ENCODE data around the gene HS1BP3. TPM values are rescaled to one million over a fixed set of nuclear protein-coding genes. Genes with fewer than 3 reads are reported as not detected.

Gene HS1BP3
- total RNA-seq, 1 donor from 2014 or later: 12.3 TPM

DNA sequence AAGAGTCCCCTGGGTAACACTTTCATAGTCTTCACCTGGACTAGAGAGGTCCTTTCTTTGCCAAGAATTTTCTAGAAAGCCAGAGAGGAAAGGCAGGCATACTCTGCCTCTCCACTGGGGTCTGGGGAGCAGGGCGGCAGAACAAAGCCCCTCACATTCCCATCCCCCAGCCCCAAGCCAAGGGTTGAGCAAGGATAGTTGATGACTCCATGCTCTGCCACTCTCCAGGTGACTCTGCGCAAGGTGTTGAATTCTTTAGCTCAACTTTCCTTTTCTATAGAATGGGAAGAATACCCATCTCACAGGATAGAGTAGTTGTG, 13.1 kb upstream of the HS1BP3 start:
- intact Hi-C loops (cut with micrococcal nuclease): loop anchor here (5.0 kb wide), 3 partner anchors 118 to 653 kb away; no protein-coding TSS in a partner anchor

DNA sequence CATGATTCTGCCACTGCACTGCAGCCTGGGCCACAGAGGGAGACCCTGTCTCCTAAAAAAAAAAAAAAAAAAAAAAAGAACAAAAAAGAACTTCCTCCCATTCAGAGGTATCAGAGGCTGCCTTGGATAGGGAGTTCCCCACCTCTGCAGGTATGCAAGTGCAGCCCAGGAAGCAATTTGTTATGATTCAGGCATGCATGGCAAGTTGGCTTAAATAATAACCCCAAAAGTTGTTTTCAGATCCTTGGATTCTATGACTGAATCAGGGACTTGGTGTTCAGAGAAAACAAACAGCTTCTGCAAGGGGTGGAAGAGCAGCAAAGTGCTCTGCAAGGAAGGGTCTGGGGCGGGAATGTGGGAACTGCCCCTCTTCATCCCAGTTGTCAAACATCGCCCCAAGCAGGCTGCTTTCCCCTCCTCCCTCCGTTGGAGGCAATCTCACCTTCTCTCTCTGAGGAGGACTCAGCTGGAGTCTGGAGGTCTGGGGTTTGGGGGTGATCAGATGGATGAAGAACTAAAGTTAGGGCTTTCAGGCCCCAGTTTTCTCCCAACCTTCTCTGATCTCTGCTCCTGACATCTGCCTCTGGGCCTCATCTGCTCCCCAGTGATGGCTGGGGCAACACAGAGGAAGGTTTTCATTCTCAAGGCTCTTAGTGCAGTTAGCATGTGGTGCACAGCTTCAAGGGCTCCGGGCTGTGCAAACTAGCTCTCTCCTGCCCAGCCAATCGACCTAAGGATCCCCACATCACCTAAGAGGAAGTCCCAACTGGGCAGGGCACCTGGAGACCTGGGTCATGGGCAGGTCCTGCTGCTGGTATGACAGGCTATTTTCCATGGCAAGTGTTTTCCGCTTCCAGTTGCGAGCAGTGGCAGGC, 12.5 kb upstream of the HS1BP3 start:
- intact Hi-C loops (cut with micrococcal nuclease): loop anchor here (5.0 kb wide), 3 partner anchors 119 to 654 kb away; no protein-coding TSS in a partner anchor

DNA sequence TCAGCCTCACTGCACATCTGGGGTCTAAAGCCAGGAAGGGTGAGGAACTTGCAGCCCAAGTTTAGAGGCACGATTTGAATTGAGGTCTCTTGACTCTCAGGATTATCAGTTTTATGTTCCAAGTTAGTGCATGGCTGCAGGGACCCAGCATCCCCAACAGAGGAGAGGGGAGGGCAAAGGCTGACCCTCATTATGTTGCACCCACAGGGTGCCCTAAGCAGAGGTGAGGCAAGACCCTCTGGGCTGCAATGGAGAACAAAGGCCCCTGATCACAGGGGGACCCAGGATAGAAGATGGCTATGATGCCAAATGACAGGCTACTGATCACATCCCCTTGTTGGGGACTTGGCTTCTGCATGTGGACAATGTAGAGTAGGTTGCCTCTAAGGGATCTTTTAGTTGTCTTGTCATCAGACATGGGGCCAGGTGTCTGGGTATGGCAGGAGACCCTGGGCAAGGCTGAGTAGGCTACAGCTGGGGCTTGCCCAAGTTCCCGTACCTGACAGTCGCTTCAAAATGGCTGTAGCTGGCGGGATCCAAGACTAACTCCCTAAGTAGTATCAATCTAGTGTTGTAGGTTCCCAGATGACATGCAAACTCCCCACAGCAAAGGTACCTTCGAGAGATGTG, 11.5 kb upstream of the HS1BP3 start:
- intact Hi-C loops (cut with micrococcal nuclease): loop anchor here (5.0 kb wide), 3 partner anchors 120 to 655 kb away; no protein-coding TSS in a partner anchor

DNA sequence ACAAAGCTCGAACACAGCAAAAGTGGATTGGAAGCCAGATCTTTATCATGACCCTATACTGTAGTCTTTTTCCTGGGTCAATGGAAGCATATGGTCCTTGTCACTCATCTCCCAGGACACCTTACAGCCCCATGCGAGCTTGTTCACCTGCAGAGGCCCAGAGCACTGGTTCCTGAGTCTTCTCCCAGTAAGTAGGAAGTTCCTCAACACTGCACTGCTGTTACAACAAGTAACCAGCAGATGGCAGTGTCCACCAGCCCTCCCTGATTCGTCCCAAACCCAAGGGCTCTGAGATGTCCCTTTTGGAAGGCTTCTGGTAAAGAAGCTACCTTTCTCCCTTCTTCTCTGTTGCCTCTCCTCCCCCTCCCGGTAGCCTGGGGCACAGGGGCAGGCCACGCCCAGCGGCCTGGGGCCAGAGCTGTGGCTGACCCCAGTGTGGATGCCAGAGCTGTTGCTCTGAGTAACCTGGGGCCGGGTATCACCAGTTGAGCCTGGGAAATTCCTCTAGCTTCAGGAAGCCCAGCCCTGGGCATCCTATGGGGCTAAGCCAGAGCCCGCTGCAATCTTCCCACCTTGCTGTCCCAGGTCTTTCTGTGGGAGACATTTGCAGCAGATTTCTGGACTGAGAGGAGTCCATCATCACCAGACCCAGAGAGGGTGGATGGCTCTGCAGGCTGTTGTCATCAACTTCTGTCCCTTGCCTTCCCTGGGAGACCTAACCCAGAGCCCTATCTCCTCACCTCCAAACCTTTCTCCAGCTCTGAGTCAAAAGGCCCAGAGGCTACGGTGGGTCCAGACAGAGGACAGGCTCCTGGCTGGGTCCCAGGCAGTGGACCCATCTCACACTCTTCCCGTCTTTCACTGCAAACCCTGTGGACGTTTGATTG, 10.8 kb upstream of the HS1BP3 start:
- intact Hi-C loops (cut with micrococcal nuclease): loop anchor here (1.0 to 5.0 kb wide), 4 partner anchors 121 to 656 kb away; no protein-coding TSS in a partner anchor

DNA sequence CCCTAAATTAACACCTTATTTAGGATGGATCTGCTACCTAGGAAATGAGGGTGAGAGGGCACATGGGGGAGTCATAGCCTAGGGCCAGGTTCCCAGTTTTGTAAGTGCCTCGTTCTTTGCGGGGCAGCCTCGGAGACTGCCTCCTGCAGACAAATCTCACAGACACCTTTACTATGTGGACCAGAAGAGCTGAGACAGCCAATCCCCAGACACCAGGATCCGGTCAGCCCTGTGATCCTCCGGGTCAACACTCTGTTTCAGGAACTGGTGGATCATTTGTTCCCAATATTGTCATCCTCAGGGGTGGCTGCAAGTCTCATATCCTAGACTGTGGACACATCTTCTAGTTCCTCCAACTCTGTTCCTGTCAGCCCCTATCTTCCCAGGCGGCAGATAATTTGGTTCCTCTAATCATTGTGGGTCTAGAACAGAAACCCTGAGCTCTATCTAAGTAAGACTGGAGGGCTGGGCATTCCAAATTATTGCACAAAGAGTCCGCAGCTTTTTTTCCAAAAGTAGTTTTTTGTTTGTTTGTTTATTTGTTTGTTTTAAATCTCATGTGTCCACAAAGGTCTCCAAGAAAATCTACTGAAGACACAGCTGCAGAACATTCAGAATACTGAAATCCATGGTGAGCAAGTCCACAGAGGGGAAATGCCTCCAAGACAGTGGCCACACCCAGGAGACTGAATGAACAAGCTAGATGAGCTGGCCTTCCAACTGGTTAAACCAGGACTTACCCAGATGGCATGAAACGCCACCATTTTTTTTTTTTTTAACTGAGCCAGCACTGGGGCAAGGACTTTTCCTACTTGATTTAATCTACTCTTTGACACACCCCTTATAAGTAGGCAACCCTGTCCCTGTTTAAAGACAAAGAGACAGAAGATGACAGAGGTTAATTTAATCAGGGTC, 9.9 kb upstream of the HS1BP3 start:
- intact Hi-C loops (cut with micrococcal nuclease): loop anchor here (1.0 to 5.0 kb wide), 4 partner anchors 122 to 657 kb away; no protein-coding TSS in a partner anchor

DNA sequence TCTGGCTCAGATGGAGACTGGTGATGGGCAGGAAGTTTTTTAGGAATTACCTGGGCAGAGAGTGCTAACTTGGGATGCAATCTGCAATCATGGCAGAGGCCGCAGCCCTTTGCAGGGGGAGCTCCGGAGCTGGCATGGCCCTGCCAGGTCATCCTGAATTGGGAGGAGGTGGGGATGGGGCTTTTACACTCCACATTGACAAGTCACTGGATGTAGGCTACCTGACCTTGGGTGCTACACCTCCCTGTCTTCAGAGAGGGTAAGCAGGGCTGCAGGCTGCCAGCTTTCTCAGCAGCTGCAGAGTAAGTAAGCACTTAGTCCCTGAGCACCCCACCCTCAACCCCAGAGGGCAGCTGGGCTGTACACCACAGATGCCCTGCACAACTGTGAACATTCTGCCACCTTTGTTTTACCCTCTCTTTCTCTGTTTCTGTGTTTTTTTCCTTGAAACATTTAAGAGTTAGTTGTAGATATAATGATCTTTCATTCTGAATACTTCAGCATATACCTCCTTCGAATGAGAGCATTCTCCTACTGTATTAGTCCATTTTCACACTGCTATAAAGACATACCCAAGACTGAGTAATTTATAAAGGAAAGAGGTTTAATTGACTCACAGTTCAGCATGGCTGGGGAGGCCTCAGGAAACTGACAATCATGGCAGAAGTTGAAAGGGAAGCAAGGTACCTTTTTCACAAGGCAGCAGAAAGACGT, 6.8 kb upstream of the HS1BP3 start:
- intact Hi-C loops (cut with micrococcal nuclease): loop anchor here (10.0 kb wide), 1 partner anchor 413 kb away; no protein-coding TSS in a partner anchor

DNA sequence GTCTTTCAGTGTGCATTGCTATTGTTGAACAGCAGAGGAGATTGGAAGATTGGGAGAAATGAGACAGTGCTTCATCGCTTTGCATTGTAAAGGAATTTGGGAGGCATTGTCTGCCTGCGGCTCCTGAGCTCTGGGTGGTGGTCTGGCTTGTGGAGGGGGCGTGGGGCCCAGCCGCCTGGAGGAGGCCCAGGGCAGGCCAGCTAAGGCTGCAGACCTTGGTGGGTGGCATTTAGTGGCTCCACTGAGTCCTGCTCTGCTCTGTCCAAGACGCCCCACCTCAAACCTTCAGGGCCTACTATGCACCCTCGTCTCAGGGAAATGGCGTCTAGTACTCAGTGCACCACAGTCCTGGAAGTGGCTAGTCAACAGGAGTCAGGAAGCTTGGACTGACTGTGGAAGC, 5.7 kb upstream of the HS1BP3 start:
- intact Hi-C loops (cut with micrococcal nuclease): loop anchor here (10.0 kb wide), 1 partner anchor 412 kb away; no protein-coding TSS in a partner anchor

DNA sequence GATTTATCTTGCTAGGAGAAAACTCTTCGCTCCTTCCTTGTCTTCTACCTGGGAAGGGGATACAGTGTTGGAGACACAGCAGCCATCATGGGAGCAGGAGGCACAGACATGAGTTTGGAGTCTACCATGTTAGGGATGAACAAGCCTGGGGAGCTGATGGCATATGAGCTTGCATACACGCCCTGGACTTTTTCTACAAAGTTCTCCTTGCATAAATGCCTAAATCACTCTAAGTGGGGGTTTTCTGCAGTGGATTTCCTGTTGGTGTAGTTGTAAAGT, 3.6 kb upstream of the HS1BP3 start:
- intact Hi-C loops (cut with micrococcal nuclease): loop anchor here (5.0 to 10.0 kb wide), 2 partner anchors 168 to 410 kb away; partner anchors contain the start of gene LDAH

DNA sequence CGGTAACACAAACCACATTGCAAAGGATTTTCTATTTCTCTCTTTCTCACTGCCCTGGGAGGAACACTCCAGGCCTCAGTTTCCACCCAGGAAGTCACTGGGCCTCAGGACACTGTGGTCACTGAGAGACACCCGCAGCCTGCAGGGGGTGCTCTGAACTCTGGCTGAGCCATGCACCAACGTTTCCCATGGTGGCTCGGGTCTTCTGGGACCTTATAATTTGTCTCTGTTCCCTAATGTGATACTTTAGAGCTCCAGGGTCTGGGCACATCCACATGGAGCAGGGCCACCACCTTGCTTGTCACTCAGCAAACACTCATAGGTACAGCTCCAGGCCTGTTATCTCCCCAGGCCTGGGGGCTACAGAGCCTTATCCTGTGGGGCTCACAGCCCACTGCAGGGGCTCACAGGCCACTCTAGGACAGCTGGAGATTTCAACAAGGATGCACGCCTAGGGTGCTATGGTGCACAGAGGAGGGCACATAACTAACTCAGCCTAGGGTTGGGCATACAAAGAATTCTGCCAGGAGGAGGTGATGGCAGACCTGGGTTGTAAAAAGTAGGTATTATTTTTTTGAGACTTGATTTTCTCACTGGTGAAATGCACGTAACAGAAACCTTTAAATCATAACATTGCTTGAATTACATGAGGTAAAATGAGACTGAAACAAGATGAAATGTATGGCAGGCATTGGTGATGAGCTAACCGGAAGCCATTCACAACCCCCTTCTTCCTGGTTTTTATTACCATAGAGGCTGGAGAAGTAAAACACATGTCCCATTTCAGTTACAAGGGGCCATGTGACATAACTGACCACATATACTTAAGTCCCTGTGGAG, 3.0 kb upstream of the HS1BP3 start:
- intact Hi-C loops (cut with micrococcal nuclease): loop anchor here (5.0 to 10.0 kb wide), 2 partner anchors 168 to 409 kb away; partner anchors contain the start of gene LDAH

DNA sequence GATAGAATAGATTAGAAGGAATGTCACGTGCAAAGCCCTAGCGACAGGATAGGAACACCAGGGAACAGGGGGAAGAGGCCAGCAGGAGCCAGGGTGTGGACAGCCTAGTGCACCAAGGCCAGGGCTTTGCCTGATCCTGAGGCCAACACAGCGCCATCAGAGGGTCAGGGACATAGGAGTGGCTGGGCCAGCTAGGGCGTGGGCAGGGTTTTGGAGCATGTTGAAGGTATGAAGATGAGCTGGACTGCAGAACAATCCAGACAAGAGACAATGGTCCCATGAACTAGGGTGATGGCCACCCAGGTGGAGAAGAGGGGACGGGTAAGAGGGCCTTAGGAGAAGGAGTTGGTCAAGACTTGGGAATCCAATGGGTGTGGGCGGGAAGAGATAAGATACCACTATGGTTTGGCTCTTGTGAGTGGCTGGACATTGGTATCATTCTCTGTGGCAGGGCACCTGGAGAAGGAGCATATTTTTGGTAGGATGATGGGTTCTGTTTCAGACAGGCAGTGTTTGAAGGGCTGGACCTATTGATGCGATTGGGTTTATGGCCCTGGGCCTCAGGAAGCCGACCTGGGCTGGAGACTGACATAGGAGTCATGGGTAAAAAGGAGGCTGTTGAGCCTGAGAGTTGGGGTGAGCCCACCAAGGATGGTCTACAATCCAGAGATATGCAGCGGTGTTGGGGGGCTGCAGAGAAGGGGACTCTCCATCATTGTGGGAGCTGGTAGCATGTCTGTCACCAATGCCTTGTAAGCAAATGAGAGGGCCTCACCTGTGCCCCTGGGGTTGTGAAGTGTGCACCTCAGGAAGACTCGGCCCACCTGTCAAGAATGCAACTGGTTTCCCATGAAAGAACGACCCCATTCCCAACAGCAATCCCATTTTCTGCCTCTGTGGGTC, 2.0 kb upstream of the HS1BP3 start:
- intact Hi-C loops (cut with micrococcal nuclease): loop anchor here (5.0 to 10.0 kb wide), 2 partner anchors 169 to 408 kb away; partner anchors contain the start of gene LDAH

DNA sequence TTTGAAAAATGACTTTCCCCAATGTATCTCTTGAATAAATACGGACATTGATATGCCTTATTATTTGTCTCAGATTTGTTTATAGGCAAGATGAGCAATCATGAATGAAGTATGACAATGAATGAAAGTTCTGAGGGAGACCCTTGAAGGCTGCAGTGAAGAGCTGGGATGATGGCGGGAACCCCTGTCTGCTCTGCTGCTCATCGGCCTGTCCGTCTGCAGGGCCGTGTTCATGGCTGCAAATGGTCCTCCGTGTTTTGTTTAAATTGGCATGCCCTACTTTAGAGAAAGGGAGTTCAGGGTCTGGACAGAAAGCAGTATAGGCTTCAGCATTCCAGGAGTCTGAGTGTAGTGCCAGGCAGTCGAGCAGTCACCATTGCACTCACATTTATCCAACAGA, 1.2 kb upstream of the HS1BP3 start:
- intact Hi-C loops (cut with micrococcal nuclease): loop anchor here (5.0 to 10.0 kb wide), 2 partner anchors 170 to 407 kb away; partner anchors contain the start of gene LDAH

DNA sequence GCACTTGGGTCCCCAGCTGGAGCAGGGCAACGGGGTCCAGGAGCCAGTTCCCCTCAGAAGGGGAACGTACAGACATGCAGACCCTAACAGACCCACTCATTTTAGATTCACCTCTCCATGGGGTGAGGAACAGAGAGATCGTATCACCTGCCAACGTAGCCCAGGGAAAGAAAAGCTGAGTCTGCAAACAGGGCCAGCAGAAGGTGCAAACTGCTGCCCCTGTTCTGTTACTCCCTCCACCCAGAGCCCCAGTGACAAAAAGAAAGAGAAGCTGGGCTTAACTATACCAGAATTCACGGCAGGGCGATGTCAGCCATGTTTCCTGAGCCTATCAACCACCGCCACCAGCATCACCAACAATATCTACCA, 817 bp upstream of the HS1BP3 start:
- intact Hi-C loops (cut with micrococcal nuclease): loop anchor here (1.0 to 10.0 kb wide), 9 partner anchors 15 to 1303 kb away; partner anchors contain the start of genes LAPTM4A, LDAH, PUM2 and RHOB

DNA sequence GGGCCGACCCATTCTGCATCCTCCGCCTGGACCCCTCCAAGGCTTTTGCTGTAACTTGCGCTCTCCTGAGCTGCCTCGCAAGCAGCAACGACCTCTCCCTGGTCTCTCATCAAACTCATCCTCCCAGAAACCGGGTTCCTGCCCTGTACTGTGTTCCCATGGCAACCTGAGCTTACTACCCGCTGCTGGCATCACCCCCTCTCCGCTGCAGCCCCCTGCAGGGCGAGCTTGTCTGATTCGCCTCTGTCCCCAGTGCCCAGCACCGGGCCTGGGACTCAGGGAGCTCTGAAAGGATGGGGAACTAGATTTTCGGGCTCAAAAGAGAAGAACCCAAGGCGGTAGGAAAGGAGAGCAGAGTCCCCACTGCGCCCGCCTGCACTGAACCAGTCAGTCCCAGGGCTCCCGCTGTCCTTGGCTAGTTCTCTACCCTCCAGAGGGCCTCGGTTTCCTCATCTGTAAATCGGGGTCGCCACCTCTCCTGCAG, 463 bp downstream of the HS1BP3 start:
- intact Hi-C loops (cut with micrococcal nuclease): loop anchor here (2.0 to 10.0 kb wide), 3 partner anchors 172 to 750 kb away; partner anchors contain the start of genes LDAH and TTC32

DNA sequence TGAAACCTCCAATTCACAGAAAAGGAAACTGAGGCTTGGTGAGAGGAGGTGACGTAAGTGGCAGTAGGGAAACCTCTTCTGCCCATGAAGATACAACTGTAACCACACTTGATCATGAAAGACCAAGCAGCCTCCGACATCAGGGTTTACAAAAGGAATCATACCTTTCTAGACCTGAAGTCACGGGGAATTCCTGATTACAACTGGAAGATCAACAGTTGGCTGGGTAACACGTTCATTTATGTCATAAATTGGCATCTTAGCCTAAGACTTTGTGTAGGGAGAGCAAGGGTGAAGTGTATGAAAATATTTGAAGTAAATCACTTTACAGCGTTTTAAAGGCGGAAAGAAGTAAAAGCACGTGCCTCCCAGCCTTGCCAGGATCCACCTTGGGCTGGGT, 922 bp downstream of the HS1BP3 start:
- intact Hi-C loops (cut with micrococcal nuclease): loop anchor here (2.0 to 10.0 kb wide), 3 partner anchors 172 to 749 kb away; partner anchors contain the start of genes LDAH and TTC32

DNA sequence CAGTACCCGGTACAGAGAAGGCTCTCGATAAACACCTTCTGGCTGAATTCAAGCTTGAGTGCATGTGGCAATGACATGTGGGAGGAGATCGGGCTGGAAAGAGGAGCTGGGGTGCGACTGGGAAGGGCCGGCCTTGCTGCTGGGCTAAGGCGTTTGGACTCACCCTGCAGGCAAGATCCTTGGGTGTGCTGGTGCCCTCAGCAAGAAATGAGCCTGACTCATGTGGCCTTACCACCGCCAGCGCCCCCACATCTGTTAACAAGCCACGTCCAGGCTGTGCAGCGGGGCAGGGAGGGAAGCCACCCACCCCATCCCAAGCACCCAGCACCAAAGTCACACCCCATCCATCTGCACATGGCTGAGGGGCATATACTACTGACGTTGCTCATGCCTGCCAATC, 1.3 kb downstream of the HS1BP3 start:
- intact Hi-C loops (cut with micrococcal nuclease): no loop called here

DNA sequence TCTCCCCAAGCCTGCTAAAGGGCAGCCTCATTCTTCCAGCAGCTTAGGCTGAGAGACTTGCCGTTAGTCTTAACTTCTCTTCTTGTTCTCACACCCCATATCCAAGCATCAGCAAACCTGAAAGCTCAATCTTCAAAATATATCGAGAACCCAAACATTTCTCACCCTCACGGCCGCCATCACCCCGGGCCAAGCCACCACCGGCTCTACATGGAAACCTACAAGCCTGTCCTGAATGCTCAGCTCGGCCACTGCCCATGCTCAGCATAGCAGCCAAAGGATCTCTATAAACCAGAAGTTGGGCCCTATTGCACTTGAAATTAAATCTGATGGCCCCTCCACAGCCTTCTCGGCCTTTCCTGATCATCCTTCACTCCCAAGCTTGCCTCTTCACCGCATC, 2.1 kb downstream of the HS1BP3 start:
- intact Hi-C loops (cut with micrococcal nuclease): no loop called here

DNA sequence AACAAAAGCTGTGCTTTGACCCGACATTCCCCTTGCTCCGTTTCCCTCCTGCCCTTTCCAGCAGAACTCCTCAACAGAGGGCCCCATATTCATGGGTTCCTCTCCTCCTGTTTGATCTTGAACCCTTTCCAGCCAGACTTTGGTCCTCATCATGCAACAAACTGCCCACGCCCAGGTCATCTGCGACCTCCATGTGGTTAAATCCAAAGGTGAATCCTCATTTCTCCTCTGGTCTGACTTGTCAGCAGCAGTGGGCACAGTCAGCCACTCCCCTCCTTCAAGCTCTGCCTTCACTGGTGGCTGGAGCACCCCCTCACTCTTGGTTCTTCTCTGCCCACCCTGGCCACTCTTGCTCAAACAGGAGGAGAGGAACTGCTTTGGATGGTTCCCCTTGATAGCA, 2.7 kb downstream of the HS1BP3 start:
- intact Hi-C loops (cut with micrococcal nuclease): no loop called here
